ENCODE results near the gene ANAPC7.

GRCh38 chr12:110365489-110366320 lies 37.8 kb downstream of the ANAPC7 start:
- TF ChIP-seq ZNF449 (tag by site-specific recombination; IDR thresholded peaks at IDR 0.05): no peak
- no peak for TF ChIP-seq ZNF513 (tag by site-specific recombination; IDR thresholded peaks at IDR 0.05)
- no peak for TF ChIP-seq ZFP37 (tag by site-specific recombination; IDR thresholded peaks at IDR 0.05)
- no peak for TF ChIP-seq ZNF335 (tag by site-specific recombination; conservative IDR thresholded peaks at IDR 0.05)
- TF ChIP-seq ZNF76 (tag by site-specific recombination; IDR thresholded peaks at IDR 0.05; ENCODE audit: borderline replicate concordance, low read depth): no peak
- TF ChIP-seq CTCF (tag by site-specific recombination; IDR thresholded peaks at IDR 0.05): no peak
- no peak for TF ChIP-seq ZNF518A (tag by site-specific recombination; conservative IDR thresholded peaks at IDR 0.05; ENCODE audit: low read depth)

Data from HEK293 (cell line).